Measurements from ENCODE around the gene FILIP1L. TPM values are rescaled to one million over a fixed set of nuclear protein-coding genes. Genes with fewer than 3 reads are reported as not detected.

Gene FILIP1L
- total and polyA plus RNA-seq, 2 of the 13 experiments (the other 11 are each of a cell fraction or from before 2014, with no cell fraction given): 8.1 to 187 TPM

- TF ChIP-seq ZNF232 (CRISPR knock-in tag; IDR thresholded peaks at IDR 0.05; ENCODE audit: borderline replicate concordance) (peak; percentile 69; the same call in 1 of the 2 replicates), HMGA1 (CRISPR knock-in tag; conservative IDR thresholded peaks at IDR 0.05) (no peak), ZNF143 (CRISPR knock-in tag; IDR thresholded peaks at IDR 0.05) (no peak), ZMYM4 (CRISPR knock-in tag; IDR thresholded peaks at IDR 0.05) (peak; percentile 77), MEF2D (CRISPR knock-in tag; IDR thresholded peaks at IDR 0.05) (peak; percentile 83), TMF1 (CRISPR knock-in tag; IDR thresholded peaks at IDR 0.05; ENCODE audit: low read depth) (no peak), SP4 (CRISPR knock-in tag; IDR thresholded peaks at IDR 0.05) (no peak), SMYD3 (CRISPR knock-in tag; IDR thresholded peaks at IDR 0.05) (peak; percentile 41; the same call in 1 of the 2 replicates), SAFB2 (CRISPR knock-in tag; IDR thresholded peaks at IDR 0.05; ENCODE audit: borderline replicate concordance, low read depth) (no peak; the same call in 1 of the 2 replicates), PATZ1 (CRISPR knock-in tag; IDR thresholded peaks at IDR 0.05) (no peak), NR2F6 (IDR thresholded peaks at IDR 0.05) (peak; percentile 83), NR2F6 (CRISPR knock-in tag; IDR thresholded peaks at IDR 0.05) (peak; percentile 82), ERF (CRISPR knock-in tag; IDR thresholded peaks at IDR 0.05) (peak; percentile 71), FOXK1 (CRISPR knock-in tag; IDR thresholded peaks at IDR 0.05; ENCODE audit: borderline replicate concordance, low read depth) (peak; percentile 88; the same call in 1 of the 2 replicates), HNF4A (CRISPR knock-in tag; IDR thresholded peaks at IDR 0.05) (peak; percentile 85), REPIN1 (CRISPR knock-in tag; IDR thresholded peaks at IDR 0.05; ENCODE audit: borderline replicate concordance, low read depth) (peak; percentile 42; the same call in 1 of the 2 replicates), ZNF383 (CRISPR knock-in tag; IDR thresholded peaks at IDR 0.05; ENCODE audit: borderline replicate concordance) (no peak), SOX6 (IDR thresholded peaks at IDR 0.05) (no peak), SOX6 (CRISPR knock-in tag; IDR thresholded peaks at IDR 0.05) (peak; percentile 82)
- TF ChIP-seq, protein P1, sequence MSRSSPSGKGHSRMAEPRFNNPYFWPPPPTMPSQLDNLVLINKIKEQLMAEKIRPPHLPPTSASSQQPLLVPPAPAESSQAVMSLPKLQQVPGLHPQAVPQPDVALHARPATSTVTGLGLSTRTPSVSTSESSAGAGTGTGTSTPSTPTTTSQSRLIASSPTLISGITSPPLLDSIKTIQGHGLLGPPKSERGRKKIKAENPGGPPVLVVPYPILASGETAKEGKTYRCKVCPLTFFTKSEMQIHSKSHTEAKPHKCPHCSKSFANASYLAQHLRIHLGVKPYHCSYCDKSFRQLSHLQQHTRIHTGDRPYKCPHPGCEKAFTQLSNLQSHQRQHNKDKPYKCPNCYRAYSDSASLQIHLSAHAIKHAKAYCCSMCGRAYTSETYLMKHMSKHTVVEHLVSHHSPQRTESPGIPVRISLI (CRISPR knock-in tag; IDR thresholded peaks at IDR 0.05; ENCODE audit: borderline replicate concordance): peak; percentile 53; the same call in 1 of the 2 replicates
- TF ChIP-seq, protein P2, sequence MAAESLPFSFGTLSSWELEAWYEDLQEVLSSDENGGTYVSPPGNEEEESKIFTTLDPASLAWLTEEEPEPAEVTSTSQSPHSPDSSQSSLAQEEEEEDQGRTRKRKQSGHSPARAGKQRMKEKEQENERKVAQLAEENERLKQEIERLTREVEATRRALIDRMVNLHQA (CRISPR knock-in tag; IDR thresholded peaks at IDR 0.05): no peak
- TF ChIP-seq, protein P3, sequence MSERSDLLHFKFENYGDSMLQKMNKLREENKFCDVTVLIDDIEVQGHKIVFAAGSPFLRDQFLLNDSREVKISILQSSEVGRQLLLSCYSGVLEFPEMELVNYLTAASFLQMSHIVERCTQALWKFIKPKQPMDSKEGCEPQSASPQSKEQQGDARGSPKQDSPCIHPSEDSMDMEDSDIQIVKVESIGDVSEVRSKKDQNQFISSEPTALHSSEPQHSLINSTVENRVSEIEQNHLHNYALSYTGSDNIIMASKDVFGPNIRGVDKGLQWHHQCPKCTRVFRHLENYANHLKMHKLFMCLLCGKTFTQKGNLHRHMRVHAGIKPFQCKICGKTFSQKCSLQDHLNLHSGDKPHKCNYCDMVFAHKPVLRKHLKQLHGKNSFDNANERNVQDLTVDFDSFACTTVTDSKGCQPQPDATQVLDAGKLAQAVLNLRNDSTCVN (CRISPR knock-in tag; IDR thresholded peaks at IDR 0.05; ENCODE audit: borderline replicate concordance): peak; percentile 78; the same call in 1 of the 2 replicates
- TF ChIP-seq, protein P4, sequence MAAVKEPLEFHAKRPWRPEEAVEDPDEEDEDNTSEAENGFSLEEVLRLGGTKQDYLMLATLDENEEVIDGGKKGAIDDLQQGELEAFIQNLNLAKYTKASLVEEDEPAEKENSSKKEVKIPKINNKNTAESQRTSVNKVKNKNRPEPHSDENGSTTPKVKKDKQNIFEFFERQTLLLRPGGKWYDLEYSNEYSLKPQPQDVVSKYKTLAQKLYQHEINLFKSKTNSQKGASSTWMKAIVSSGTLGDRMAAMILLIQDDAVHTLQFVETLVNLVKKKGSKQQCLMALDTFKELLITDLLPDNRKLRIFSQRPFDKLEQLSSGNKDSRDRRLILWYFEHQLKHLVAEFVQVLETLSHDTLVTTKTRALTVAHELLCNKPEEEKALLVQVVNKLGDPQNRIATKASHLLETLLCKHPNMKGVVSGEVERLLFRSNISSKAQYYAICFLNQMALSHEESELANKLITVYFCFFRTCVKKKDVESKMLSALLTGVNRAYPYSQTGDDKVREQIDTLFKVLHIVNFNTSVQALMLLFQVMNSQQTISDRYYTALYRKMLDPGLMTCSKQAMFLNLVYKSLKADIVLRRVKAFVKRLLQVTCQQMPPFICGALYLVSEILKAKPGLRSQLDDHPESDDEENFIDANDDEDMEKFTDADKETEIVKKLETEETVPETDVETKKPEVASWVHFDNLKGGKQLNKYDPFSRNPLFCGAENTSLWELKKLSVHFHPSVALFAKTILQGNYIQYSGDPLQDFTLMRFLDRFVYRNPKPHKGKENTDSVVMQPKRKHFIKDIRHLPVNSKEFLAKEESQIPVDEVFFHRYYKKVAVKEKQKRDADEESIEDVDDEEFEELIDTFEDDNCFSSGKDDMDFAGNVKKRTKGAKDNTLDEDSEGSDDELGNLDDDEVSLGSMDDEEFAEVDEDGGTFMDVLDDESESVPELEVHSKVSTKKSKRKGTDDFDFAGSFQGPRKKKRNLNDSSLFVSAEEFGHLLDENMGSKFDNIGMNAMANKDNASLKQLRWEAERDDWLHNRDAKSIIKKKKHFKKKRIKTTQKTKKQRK (IDR thresholded peaks at IDR 0.05; ENCODE audit: low read length): no peak
Measured at GRCh38 chr3:100076731-100077529, 37.4 kb downstream of the FILIP1L start (continued).

Measured in HepG2 (cell line).